Suppressor macrophage treated with lipopolysaccharide for 1 hour (primary cell): ENCODE results near the gene ZFP91.

ENCODE experiments used
- DNase-seq, 3 donors: peaks; one replicate each; pipeline ENCODE4 v3.0.0-alpha.2; 2020 to 2022

ZFP91 gene

GRCh38 chr11:58591659-58592058 is 12.8 kb downstream of the ZFP91 start:
- DNase-seq: no peak

- DNase-seq: no peak
Observed at GRCh38 chr11:58592760-58593472, 14.1 kb downstream of the ZFP91 start.

DNA sequence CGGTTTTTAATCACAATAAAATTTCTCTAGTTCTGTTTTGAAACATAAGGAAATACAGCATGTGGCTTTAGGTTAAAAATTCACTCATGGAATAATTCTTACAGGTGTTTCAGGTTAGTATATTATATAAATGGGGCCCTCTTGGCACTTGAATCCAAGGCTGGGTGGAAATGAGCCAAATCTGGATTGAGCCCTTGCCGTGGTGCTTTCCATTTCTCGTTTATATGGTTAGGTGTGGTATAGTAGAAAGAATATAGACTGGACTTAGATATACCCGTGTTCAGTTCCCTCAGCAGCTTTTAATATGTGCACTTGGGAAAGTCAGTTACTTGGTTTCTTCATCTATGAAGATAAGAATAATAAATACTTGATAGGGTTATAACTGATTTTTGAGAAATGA is 16.0 kb downstream of the ZFP91 start:
- DNase-seq: no peak

DNA sequence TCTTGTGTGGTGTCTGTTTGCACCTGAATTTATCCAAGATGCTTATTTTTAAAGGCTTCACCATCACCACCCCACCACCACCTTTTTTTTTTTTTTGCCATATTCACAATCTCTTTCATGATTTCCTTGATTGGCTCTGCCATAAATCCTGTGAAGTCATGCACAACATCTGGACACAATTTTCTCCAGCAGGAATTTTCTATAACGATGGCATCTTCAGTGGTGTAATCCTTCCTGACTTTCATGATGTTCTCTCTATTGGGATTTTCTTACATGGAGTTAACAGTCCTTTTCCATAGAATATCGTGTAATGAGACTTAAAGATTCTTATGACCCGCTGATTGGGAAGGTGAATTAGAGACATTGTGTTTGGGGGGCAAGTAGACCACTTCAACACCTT is 17.8 kb downstream of the ZFP91 start:
- no peak for DNase-seq

DNA sequence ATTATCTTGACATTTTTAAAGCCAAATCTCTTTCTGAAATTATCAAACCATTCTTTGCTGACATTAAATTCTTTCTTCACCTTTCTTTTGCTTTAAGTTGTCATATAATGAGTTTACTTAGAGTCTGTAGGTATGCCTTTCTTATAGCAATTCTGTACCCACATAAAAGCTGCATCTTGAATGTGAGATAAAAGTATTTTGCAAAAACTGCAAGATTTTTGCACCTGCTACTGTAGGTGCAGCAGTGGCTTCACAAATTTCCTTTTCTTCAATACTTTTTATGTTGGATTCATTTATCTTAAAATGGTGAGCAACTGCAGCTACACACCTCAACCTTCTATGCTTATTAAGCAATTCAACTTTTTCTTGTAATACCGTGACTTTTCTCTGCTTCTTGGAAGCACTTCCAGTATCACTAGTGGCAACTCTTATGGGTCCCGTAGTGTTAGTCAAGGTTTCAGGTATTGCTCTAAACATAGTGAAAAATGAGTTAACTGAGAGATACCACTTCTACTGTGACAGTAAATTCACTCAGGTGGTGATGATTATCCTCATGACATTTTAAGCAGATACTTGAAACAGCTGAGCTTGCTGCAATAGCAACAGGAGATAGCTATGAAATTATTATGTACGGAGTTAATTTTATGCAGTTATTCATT is 18.8 kb downstream of the ZFP91 start:
- DNase-seq: no peak

GRCh38 chr11:58600510-58600909 is 21.6 kb downstream of the ZFP91 start:
- no peak for DNase-seq

- DNase-seq: no peak
Observed at GRCh38 chr11:58606930-58607714, 28.3 kb downstream of the ZFP91 start.

DNA sequence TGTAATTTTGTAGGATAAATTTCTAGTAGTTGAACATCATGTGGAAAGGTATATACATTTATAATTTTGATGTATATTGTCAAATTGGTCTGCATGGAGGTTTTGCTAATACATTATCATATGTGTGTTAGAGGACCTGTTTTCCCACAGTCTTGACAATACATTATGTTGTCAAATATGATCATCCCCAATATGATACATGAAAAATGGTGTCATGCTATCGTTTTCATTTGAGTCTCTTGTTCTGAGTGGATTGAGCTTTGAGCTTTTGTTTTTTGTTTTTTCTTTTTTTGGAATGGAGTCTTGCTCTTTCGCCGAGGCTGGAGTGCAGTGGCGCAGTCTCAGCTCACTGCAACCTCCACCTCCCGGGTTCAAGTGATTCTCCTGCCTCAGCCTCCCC is 29.5 kb downstream of the ZFP91 start:
- DNase-seq: no peak

DNA sequence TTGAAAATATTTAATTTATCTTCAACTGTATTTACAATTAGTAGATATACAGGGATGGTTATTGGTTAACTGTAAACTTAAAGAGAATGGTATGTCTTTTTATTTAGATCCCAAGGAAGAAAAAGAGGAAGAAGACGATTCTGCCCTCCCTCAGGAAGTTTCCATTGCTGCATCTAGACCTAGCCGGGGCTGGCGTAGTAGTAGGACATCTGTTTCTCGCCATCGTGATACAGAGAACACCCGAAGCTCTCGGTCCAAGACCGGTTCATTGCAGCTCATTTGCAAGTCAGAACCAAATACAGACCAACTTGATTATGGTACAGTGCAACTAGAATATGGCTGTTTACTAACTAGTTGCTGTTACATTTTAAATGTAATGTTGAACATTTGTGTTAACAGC is 30.9 kb downstream of the ZFP91 start:
- peak; percentile 18 to 37 (median 31) for DNase-seq

DNA sequence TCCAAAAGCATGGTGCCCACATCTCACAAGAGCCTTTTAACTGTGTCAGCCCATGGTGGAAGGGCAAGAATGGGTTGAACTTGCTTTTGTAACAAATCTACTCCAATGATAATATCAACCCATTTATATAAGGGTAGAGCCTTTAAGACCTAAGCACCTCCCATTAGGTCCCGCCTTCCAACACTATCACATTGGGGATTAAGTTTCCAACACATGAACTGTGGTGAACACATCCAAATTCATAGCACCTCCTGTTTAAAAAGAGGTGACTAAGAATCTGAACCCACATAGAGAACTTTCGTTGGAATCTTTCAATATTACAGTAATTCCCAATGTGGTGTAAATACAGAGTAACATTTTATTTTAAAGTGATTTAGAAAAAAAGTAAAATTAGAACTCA is 34.4 kb downstream of the ZFP91 start:
- no peak for DNase-seq

GRCh38 chr11:58615559-58615958 is 36.7 kb downstream of the ZFP91 start:
- no peak for DNase-seq

DNA sequence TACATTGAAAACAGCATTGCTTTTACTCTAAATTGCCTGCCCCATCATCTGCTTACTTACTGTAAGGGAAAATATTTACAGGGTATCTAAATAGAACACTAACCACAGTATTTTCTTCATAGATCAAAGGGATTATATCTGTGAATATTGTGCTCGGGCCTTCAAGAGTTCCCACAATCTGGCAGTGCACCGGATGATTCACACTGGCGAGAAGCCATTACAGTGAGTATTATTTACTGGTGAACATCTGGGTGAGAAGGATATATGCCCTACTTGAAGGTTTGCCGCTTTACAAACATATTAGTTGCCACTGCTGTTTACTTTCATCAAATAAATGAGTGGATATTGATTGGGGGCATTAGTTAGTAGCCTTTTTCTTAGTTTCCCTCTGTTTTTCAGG is 37.7 kb downstream of the ZFP91 start:
- DNase-seq: no peak

DNA sequence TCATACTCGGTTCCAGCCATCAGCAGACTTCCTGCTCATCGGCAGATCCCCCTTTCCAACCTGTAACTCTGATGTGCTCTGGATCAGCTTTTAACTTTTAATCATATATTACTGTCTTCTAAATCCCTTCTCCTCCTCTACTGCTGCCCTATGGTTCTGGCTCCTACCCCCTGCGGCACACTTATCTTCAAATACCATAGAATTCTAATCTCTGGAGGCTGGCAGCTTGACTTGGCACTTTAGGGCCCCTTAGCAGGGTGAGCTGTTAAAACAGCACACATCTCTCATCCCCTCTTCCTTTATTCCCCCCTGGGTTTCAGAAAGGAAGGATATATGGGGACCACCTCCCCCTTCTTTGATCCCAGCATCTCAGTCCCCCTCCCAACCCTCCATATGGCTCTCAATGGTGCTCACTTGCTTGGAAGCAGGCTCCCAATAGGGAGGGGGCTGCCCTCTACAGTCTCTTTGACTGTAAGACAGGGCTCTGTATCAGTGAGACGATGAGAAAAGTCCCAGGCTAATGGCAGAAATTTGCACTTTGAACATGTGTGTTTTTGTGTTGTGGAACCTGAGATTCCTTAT is 39.2 kb downstream of the ZFP91 start:
- DNase-seq: no peak

DNA sequence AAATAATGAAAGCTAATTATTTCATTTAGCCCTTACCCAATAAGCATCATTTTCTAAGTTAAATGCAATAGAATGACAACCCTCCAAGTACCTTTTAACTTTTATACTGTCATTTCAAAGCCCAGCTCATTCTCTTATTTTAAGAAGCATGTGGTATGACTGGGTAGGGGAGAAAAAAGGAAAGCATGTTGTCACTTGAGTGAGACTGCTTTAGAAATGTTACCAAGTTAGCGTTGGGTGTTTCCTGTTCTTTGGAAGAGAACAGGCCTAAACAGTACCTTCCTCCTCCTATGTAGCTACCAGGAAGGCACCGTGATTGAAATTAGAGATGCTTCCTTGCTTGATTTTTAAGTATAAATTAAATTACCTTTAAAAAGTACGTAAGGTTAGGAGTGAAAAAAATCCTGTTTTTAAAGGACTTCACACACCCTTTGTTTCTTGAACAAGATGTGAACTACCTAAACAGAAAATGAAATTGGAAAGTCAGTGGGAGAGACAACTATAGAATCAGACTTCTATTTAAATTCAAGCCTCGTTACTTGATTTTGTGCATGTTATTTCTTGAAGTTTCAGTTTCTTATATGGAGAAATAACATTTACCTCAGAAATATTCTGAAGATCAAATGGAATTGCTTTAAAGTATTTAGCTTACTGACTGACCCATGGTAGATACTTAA is 42.9 kb downstream of the ZFP91 start:
- no peak for DNase-seq

DNA sequence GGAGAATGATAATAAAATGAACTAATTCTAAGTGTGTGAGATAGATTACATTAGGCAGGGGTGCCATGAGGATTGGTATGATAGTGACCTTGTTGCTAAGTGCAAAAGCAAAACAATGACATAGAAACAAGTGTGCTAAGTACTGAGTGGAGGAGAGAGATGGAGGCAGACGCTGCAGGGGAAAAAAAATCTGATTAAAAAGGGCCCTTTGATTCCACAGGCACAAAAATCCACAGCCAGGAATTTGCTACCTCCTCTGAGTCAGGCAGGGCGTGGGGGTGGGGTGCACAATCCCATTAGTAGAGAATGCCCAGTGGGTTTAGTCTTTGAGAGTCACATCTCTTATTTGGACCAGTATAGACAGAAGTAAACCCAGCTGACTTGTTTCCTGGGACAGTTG is 43.5 kb downstream of the ZFP91 start, which contains the start of gene CNTF:
CNTF (plus strand) TSS at position 322 of the 400 bp plus-strand sequence. CDS start 88 bp downstream, outside the sequence.
- DNase-seq: no peak

GRCh38 chr11:58625086-58625485 is 46.2 kb downstream of the ZFP91 start:
- no peak for DNase-seq

DNA sequence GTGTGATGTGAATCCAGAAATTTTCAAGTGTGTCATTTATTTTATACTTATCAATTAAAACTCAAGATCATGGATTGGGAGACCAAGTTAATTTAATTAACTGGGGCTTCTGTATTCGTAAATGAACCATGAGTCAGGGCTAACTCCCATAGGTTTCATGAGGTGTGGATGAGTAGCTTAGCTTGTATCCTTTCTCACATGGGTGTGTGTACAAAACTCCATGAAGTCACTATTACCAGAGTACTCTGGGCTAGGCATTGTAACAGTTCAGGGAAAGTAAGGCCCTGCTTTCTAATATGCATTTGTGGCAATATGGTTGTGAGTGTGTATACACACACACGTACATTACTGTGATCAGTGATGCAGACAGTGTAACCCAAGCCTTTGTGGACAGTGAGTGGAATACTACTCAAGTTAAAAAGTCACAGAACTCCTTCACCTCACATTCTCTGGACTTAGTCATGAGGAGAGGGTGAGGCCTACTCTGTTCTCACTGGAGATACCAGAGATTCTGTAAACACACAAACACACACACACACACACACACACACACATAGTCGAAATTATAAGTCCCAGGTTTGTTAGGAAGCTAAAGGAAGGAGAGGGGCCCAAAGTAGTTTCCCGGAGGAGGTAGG is 47.1 kb downstream of the ZFP91 start:
- no peak for DNase-seq

GRCh38 chr11:58626934-58627483 is 48.1 kb downstream of the ZFP91 start:
- DNase-seq: no peak

- no peak for DNase-seq
Observed at GRCh38 chr11:58628446-58628845, 49.6 kb downstream of the ZFP91 start.

DNA sequence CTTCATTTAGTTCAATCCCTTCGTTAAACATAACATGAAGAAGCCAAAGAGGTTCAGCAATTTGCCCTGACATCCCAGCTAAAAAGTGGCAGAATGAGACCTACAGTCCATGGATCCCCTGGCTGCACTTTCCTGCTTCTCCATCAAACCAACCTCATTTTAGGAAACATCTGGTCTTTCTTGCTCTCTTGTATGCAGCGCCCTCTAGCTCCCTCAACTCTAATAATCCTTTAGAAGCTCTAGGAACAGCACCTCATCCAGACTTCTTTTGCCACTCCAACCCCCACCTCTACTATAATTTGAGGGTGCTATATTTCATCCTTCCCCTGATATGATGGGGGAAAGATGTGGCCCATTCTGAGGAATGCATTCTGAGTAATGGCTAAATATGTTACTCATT is 51.0 kb downstream of the ZFP91 start:
- peak; percentile 47 to 58 (median 57) for DNase-seq

- DNase-seq: no peak
Observed at GRCh38 chr11:58631378-58631777, 52.5 kb downstream of the ZFP91 start.

DNA sequence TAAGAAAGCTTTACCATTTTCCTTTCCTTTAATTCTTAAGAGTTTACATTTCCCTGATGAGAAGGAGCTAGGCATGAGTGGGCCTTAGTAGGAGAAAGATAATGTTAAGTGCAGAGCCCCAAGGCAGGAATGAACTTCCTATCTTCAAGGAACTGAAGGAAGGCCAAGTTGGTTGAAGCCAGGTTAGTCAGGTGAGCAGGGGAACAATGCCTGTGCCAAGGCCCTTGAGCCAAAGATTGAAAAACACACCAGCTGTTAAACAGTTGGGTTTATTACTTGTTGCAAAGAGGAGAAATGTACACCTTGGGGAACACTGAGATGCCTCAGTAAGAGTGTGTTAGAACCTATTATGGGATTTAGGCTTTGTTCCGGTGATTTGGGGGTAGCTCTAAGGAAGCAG is 53.6 kb downstream of the ZFP91 start:
- DNase-seq: no peak
